ENCODE data around the gene FMNL2.

The FMNL2 gene

DNA sequence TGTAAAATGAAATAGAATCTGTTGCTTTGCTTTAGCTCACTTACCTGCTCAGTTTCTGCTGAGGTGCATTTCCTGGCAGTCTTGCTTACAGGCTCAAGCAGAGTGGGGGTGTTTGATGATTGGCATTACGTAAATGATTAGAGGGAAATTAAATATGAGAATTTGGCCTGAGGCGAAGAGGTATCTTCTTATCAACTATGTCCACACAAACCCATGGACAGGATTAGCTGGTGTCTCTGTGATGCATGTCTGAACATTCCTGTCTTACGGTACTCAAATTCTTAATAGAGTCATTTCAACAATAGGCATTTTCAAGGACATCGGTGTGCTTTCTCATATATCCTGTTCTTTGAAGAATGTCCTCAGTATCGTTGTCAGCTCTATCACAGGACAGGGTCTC is 280.2 kb downstream of the FMNL2 start:
- DNase-seq (ENCODE audit: low read depth in 3 of 3) = no peak

DNA sequence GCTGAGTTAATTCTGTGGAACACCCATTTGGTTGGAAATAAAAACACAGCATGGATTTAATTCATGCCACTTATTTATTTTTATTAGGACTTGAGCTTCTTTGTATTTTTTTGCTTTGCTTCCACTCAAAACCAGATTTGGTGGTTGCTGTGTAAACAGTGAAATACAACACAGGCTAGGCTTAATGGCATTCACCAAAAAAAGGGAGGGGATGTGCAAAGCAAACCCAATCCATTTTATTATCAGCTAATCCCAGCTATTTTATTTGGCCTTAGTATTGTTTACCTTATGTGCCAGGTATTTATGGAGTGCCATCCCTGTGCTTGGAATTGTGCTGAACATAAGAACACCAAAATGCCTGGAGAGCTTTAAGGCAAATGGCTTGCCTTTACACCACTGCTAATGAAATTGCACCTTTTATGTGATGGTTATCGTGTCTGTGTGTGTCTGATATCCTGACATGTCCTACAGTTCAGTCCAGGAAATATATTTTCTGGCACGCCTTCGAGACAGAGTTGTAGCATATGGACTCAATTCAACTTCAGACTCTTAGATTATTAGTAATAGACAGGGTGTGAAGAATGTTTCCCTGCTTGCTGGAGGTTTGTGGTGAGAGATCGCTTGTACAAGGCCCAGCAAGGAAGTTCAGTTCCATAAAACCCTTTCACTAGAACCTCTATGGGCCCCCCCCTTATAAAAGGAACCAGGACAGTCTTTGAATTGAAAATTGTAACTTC is 282.6 kb downstream of the FMNL2 start:
- DNase-seq (ENCODE audit: low read depth in 3 of 3) = no peak

DNA sequence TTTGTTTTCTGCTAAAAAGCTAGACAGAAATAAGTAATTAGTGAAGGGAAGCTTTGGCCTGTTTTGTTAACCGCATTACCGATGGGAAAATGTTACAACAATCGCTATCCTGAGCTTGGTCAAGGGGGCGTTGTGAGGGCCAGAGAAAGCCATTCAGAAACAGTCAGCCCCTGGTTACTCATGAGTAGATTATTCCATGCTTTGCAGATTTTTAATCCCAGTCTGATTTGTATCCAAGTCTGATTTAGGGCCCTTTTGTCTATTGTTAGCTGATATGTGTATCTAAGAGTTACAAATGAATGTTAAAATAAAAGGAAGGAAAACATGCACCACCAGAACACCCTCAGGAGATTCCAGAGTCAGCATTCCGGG is 283.2 kb downstream of the FMNL2 start:
- no peak for DNase-seq (ENCODE audit: low read depth in 3 of 3)

DNA sequence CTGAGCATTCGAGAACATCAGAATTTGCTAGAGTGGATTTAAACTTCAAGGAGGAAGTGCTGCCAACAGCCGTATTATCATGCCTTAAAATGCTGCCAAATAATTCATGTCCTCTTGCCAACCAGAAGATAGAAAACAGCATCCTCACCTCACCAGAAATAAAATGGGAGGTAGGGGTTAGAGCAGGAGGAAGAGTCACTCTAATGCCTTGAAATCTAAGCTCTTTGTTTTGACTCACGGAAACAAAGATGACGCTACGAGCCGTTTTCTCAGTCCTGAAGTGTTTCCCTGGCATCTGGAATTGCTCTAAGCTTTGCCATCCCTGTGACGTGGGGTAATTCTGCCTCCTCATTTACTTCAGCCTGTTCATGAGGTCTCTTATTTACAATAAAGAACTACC is 285.2 kb downstream of the FMNL2 start:
- DNase-seq (ENCODE audit: low read depth in 3 of 3) = no peak

DNA sequence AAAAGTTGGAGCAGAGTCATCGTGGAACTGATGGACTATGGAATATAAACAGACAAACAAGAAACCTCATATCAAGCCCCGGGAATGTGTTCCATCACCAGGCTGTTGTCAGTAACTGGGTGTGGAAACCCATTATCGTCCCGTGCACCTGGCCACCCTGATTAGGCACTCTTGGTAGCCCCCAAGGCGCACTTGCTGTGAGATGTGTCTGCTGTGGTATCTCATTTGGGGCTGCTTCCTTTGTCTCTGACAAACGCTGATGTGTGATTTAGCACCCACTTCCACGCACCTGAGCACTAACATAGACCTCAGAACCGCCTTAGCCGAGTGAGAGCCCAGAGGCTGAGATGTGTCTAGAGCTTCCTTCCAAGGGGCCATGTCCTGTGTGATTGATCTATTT is 286.0 kb downstream of the FMNL2 start:
- no peak for DNase-seq (ENCODE audit: low read depth in 3 of 3)

DNA sequence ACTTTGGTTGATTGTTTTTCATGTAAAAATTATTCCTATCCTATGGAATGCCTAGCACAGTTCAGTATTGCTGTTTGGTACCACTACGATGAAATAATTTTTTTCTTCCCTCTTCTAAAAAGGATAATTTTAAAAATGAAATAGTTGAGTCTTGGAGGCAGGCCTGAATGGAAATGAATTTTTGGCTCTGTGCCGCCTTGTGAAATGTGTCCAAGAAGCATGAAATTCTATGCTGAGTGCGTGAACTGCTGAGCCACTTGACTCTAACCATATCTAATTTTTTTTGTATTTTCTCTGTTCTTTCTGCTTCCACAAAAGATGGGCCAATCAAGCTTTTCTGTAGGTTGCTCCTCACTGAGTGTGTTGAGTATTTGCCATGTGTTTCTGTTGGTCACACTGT is 287.2 kb downstream of the FMNL2 start:
- DNase-seq (ENCODE audit: low read depth in 3 of 3) = no peak

DNA sequence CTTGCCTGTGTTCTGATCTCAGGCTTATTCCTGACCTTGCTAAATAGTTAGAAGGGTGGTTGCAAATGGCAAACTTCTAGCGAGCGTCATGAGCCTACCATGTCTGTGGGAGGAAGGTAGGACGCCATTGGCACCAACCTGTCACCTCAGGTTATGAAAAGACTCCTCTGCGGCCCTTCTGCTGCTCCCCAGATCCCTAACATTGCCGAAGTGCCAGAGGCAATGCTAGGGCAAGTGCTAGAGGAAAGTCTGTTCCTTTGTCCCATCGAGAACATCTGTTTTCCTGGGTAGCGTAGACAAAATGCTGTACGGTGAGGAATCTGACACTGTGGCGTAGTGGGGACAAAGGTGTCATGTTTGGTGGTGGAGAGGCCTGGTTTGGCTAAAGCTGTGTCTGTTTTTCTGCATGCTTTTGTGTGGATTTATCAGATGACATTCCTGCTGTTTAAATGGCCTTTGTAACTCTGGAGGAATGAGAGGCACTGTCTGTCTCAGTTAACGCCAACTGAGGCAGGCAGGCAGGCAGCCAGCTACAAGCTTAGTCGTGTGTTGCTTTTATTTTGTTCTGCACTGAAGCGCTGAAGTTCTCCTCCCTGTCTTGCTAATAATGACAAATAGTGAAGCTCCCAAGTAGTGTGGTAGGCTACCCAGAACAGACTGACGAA is 288.2 kb downstream of the FMNL2 start:
- no peak for DNase-seq (ENCODE audit: low read depth in 3 of 3)

DNA sequence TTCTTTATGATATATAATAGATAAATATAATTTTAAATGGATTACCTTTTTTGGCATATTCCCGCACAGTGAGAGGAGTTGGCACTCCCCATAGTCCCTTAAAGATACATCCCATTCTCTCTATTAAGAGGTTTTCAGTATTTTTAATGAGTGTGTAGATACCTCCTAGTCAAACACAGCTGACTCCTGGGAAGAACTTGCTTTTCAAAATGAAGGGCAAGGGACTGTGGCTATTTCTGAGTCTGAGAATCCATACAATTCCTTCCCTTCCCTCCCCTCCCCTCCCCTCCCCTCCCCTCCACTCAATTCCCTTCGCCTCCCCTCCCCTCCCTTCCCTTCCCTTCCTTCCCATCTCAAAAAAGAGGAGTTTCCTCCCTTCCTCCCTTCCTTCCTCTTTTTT is 288.8 kb downstream of the FMNL2 start:
- no peak for DNase-seq (ENCODE audit: low read depth in 3 of 3)

DNA sequence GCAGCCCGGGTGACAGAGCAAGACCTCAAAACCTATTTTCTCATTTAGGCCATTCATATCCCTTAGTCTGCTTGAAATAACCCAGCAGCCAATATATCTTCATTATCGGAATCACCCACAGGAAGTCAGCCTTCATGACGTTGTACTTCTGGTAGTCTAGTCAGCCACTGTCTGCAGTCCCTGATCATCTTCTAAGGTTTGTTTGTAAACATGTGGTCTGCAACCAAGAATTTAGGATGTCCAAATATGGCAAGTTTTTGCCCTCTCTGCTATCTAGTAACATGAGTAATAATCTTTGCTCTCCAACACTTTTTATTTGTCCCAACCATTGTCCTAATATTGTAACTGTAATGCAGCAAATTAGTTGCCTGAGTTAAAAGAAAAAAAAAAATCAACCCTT is 289.8 kb downstream of the FMNL2 start:
- DNase-seq (ENCODE audit: low read depth in 3 of 3) = no peak

DNA sequence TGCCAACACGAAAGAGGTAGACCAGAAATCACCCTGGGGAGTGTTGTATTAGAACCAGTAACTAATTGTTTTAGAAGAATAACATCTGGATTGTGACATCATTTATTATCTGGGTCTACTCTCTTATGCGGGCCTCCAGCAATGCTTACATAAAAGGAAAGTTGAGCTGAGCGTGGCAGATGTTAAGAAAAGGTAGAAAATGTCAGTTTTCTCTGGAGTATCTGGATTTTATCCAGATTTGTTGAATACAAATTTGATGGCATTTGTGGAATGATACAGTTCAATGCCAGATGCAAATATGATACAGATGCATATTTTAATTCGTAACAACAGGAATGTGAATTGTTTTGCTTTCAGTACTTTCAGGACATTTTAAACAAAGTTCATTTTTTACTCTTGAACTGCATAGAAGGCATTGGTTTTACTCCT is 292.0 kb downstream of the FMNL2 start:
- no peak for DNase-seq (ENCODE audit: low read depth in 3 of 3)

DNA sequence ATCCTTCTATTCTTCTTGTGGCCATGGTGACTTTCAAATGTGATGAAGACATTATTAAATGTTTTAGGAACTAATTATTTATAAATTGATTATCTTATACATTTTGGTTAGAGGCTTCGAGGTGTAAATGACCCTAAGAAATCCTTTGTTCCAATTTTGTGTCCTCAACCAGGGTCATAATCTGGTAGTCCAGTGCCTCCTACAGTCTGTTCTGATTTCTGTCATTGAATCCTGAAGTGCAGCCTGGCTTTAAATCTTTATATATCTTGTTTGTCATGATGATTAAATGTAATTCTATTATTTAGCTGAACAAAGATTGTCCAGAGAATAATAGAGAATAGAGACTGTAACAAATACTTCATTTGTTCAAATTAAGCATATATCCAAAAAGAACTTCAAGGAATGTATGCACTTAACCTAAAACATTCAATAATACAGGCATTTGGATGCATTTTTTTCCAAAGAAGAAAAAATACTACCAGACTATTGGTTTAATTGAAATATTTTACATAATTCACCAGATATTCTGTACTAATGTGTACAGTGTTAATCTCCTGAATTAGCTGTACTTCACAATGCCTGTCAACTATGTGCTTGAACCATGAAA is 292.5 kb downstream of the FMNL2 start:
- DNase-seq (ENCODE audit: low read depth in 3 of 3) = no peak

DNA sequence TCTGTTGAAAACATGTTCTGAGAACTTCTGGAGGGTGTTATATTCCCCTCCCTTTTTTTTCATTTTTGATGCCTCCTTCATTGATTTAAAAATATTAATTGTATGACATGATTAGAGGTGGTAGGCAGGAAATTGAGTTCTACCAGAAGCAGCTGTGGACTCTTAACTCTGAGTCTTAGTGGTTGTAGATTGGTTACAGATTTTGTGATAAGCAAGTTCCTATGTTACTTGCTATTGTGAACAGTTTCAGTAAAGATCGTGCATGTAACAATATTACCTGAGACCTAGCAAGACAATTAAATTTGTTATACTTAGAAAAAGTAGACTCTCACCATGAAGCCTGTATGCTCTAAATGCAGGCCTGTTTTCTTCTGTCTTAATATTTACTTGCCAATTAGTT is 294.2 kb downstream of the FMNL2 start:
- no peak for DNase-seq (ENCODE audit: low read depth in 3 of 3)

DNA sequence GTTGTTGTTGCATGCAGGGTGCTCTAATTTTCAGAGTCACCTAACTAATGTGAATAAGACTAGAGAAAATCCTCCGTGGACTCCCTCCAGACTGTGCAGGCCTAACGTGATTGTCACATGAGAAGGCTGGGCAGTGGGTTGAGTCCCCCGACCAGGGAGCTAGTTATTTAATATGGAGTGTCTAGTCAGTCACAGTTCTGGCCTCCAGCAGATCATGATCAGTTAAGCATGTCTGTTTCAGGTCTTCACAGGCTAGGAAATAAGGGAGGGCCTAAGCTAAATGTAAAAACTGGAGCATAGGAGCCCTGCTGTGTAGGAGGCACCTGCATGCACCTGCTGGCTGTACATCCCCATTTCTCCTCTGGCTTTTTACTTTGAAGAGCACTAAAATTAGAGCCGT is 295.5 kb downstream of the FMNL2 start:
- DNase-seq (ENCODE audit: low read depth in 3 of 3) = no peak

DNA sequence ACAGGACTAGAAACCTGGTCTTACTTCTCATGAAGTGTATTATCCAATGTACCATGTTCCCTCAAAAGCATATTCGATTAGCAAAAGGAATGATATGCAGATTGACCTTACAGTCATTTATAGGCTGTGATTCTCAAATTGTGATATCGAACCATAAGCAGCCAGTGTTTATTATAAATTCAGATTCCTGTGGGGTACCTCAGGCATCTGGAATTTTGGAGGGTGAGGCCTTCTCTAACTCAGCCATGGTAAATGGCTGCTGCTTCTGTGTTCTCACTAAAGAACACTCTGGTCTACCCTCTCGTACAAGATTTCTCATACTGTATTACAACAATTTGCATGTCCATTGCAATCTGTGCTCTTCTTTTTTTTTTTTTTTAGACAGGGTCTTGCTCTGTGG is 297.8 kb downstream of the FMNL2 start:
- DNase-seq (ENCODE audit: low read depth in 3 of 3) = no peak

DNA sequence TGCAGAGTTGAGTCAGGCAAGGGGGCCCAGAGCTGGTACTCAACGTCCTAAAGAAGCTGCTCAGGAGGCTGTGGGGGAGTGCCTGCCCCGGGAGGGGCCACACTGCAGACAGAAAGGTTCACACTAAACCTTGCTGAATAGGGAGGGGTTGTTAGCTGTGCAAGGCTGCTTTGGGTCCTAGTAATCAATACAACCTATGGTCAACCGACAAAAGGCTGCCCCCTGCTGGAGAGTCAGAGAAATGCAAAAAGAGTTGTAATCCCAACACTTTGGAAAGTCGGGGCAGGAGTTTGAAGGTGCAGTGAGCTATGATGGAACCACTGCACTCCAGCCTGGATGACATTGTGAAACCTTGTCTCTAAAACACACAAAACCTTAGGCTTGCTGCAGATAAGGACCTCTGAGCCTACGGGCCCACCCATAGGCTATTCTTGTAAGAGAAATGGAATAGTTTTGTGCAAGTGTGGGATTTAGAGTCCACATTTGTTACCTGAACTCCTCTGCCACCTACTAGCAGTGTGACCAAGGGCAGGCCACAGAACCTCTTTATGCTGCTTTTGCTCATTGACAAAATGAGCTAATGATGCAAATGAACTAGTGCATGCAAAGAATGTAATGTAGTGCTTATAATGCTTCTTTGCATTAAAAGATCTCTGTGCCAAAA is 300.8 kb downstream of the FMNL2 start:
- peak; percentile 44 to 52 (median 45) for DNase-seq (ENCODE audit: low read depth in 3 of 3)

DNA sequence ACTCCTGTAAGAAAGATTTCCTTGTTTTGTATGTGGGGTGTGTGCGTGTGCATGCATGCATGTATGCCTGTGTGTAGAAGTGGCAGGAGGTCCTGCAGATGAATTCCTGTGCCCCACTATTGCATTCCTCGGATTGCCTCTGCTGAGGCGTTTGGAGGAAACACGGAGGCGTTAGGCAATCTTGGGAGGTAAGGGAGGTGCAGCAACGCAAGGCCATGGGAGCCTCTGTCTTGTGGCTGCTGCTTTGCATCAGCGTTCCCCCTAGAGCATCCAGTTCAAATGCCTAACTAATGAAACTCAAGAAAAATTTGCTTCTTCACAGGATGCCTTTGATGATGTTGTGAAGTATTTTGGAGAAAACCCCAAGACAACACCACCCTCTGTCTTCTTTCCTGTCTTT is 302.3 kb downstream of the FMNL2 start:
- DNase-seq (ENCODE audit: low read depth in 3 of 3) = no peak

DNA sequence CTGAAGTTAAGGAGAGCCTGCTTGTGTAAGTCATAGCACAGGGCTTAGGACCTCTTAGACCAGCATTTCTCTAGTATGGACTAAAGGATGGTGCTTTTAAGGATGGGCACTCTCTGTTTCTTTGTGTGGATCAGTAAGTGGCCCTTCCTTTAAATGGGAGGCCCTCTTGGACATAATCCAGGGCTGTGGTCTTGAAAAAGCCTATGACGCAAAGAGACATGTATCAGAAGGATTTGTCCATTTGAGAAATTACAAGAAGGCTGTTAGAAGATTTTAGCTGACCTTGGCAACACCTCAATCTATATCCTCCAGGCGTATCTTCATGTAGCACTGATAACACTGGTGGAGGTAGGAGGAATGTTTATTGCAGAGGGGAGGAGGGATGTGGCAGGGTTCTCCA is 303.1 kb downstream of the FMNL2 start:
- no peak for DNase-seq (ENCODE audit: low read depth in 3 of 3)

DNA sequence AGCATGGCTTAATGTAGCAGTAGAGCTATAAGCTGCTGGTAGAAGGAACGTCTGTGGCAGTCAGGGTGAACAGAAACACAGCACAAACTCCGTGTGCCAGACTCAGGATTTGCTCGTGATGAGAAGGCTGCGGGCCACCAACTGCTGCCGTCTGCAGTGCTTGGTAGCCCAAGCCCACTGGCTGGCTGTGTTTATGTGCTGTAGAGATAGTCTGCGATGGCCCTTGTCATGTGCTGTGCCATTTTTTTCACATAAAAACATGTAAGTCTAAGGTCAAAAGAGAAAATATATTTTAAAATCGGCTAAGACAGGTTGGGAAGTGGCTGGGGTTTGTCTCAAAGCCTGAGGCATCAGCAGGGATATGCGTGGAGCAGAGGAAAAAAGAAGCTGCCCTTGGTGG is 303.6 kb downstream of the FMNL2 start:
- DNase-seq (ENCODE audit: low read depth in 3 of 3) = no peak

DNA sequence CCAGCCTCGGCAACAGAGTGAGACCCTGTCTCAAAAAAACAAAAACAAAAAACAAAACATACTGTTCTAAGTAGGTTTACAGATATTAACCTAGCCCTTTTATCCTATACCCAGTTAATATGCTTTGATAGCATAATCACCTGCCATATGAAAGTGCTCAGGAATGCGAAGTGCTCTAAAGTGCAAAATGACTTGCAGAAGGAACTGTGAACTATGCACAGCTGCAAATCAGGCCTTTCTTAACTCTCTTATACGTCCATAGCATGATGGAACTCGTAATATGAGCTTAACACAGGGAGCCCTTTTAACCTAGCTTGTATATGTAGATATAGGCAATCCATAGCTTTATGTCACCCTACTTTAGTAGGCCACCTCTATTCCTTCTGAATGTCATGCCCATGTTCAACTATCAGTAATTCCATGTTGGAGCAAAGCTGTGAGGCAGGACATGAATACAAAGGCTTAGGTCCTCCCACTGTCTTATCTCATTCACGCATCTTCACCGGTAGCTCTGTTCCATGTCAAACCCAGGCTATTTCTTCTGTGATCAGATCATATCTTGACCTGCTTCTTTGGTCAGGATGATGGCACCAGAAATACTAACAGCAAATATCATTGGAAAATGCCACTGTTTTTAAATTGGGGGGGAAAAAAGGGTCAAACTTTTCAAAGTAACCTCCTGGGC is 309.4 kb downstream of the FMNL2 start:
- DNase-seq (ENCODE audit: low read depth in 3 of 3) = no peak

DNA sequence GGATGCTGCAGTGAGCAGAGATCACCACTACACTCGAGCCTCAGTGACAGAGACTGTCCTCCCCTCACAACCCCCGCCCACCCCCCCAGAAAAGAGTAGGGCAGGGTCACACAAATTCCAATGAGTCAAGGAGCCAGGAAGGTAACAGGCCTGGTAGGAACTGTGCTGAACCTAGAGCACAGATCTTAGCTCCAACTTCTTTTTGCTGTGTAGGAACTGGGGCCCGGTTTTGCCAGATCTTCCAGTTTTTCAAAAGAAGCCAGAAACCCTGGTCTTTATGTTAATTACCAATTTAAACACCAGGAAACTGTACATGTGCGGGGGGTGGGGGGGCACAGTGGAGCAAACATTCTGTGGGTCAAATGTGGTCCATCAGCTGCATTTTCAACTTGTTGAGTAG is 311.3 kb downstream of the FMNL2 start:
- DNase-seq (ENCODE audit: low read depth in 3 of 3) = no peak

DNA sequence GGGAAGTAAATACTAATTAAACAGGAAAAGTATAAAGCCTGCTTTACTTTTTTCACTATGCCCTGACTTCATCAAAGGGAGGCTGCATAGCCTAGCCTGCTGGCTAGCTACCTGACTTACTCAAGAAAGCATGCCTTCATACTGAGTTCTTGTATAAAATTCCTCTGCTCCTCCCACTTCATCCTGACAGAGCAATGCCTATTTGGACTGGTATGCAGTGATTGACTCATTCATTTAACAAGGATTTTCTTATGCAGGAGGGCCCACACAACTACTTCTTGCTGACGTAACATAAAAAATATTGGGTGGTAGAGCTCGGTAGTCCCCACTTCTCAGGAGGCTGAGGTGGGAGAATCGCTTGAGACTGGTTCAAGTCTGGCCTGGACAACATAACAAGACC is 311.8 kb downstream of the FMNL2 start:
- no peak for DNase-seq (ENCODE audit: low read depth in 3 of 3)

DNA sequence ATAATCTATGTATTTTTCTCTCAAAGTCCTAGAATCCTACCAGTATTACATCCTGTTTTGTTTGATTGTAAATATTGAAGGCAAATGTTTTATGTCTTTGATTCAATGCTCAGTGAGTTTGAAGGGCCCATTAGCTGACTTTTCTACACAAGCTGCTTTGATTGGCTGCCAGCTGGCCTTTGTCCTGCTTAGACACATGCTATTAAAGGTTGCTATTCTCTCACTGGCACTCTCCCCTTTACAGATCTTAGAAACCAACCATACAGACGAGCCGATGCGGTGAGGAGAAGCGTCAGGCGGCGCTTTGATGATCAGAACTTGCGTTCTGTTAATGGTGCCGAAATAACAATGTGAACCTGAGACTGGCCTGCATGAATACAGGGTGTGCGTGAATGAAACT is 312.6 kb downstream of the FMNL2 start:
- DNase-seq (ENCODE audit: low read depth in 3 of 3) = no peak

Measured in stimulated activated CD4-positive, alpha-beta T cell treated with anti-CD3 and anti-CD28 coated beads, TNF-alpha, amount 100 ng/mL, for 4 hours (primary cell).